SK-N-SH (cell line): Measurements from ENCODE around the gene SP2.

Source experiments
- IRF3 ChIP-seq: fragments of 150-350 bp; IDR thresholded peaks from 2 replicates; pipeline ENCODE4 v1.6.1; 2016; ENCODE audit warnings: mild to moderate bottlenecking, low read depth, low read length
- MAX ChIP-seq: IDR thresholded peaks from 2 replicates; pipeline ENCODE4 v1.4.0; 2012; ENCODE audit warnings: low read depth
- YY1 ChIP-seq: IDR thresholded peaks from 2 replicates; pipeline ENCODE4 v1.4.0; 2012; ENCODE audit warnings: low read depth, mild to moderate bottlenecking

DNA sequence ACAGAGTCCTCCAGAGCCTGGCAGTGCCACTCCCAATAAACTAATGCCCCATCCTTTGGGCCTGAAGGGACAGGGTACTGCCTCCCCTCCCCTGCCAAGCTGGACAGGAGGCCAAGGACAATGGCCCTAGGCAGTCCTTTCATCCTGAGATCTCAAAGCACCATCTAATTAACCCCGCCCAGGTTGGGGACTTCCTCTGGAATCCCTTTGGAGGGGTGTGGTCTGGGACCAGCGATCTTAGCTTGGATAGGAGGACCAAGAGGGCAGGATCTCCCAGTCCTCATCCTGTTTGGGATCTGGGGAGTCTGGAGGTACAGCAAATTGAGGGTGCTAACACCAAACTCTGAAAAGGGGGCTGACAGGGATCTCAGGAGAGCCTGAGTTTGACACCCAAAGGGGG, 26.9 kb upstream of the SP2 start:
- TF ChIP-seq YY1: no peak
- no peak for TF ChIP-seq IRF3
- TF ChIP-seq MAX: no peak
